ENCODE results near the gene LMX1A. TPM values are rescaled to one million over a fixed set of nuclear protein-coding genes. Genes with fewer than 3 reads are reported as not detected.

The LMX1A gene
- total and polyA plus RNA-seq, 2 donors from 2014 or later, result not detected

DNA sequence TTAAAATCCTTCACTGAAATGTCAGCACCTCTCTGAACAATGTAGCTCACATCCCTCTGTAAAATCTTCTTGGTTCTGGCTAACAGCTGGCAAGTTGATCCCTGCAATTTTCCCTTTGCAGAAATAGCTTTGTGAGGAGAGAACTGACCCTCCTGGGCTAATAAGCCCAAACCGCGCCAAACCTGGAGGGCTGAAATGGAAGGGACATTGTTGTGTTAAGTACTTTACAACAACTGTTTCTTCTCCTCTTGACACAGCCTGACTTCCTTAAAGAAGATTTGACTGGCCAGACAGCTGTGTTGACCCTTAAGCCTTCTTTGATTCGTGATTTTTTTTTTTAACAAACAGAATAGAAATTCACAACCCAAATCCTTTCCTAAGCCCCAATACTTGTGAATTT, 5.7 kb downstream of the LMX1A start:
- Histone ChIP-seq H3K9me3 (ENCODE audit: control insufficient read depth in 2 of 3, insufficient read depth in 1 of 3, low read length in 3 of 3) (no peaks in the 10 kb centered on the region), H3K9ac (ENCODE audit: low read length in 3 of 3) (no peak overlapping the region), H3K4me3 (ENCODE audit: low read length in 3 of 3) (no peak overlapping the region), H3K27ac (ENCODE audit: low read depth in 2 of 2, low read length in 2 of 2) (no peak overlapping the region), H3K27me3 (ENCODE audit: control insufficient read depth, insufficient read depth, low read length) (peaks cover 82% of the 10 kb centered on the region), H3K4me1 (ENCODE audit: control insufficient read depth in 2 of 3, insufficient read depth in 2 of 3, low read depth in 1 of 3, low read length in 3 of 3) (peaks cover 0 to 8% (median 0%) of the 10 kb centered on the region in 3 donors), H3K36me3 (ENCODE audit: control insufficient read depth in 2 of 3, insufficient read depth in 3 of 3, low read length in 3 of 3) (no peaks in the 10 kb centered on the region)
- DNase-seq, result peak in 2 of 5 donors; percentile 9 to 22
- TF ChIP-seq, protein P1, sequence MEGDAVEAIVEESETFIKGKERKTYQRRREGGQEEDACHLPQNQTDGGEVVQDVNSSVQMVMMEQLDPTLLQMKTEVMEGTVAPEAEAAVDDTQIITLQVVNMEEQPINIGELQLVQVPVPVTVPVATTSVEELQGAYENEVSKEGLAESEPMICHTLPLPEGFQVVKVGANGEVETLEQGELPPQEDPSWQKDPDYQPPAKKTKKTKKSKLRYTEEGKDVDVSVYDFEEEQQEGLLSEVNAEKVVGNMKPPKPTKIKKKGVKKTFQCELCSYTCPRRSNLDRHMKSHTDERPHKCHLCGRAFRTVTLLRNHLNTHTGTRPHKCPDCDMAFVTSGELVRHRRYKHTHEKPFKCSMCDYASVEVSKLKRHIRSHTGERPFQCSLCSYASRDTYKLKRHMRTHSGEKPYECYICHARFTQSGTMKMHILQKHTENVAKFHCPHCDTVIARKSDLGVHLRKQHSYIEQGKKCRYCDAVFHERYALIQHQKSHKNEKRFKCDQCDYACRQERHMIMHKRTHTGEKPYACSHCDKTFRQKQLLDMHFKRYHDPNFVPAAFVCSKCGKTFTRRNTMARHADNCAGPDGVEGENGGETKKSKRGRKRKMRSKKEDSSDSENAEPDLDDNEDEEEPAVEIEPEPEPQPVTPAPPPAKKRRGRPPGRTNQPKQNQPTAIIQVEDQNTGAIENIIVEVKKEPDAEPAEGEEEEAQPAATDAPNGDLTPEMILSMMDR (IDR thresholded peaks at IDR 0.05; ENCODE audit: borderline replicate concordance, extremely low read depth, insufficient read depth), result no peak
- FAIRE-seq, result no peak
- intact Hi-C loops (cut with DNase I), result no loop called here

DNA sequence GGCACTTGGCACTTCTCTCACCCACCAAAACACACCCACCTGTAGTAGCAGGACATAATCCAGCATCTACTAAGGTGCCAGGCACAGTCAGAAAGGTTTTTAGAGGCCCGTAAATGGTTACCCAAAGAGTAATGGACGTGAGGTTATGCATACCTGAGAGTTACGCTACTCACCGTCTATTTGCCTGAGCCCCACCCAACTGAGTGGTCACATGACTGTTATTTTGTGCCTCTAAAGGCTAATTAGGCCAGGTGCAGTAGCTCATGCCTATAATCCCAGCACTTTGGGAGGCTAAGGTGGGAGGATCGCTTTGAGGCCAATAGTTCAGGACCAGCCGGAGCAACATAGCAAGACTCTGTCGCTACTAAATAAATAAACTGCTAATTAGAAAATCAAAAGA, 11.0 kb downstream of the LMX1A start:
- TF ChIP-seq, protein P1 (IDR thresholded peaks at IDR 0.05; ENCODE audit: borderline replicate concordance, extremely low read depth, insufficient read depth), result no peak
- Histone ChIP-seq H3K9me3 (ENCODE audit: control insufficient read depth in 2 of 3, insufficient read depth in 1 of 3, low read length in 3 of 3) (no peaks in the 10 kb centered on the region), H3K27me3 (ENCODE audit: control insufficient read depth, insufficient read depth, low read length) (peaks cover 47% of the 10 kb centered on the region), H3K36me3 (ENCODE audit: control insufficient read depth in 2 of 3, insufficient read depth in 3 of 3, low read length in 3 of 3) (no peaks in the 10 kb centered on the region), H3K27ac (ENCODE audit: low read depth in 2 of 2, low read length in 2 of 2) (no peak overlapping the region), H3K4me3 (ENCODE audit: low read length in 3 of 3) (no peak overlapping the region), H3K9ac (ENCODE audit: low read length in 3 of 3) (no peak overlapping the region), H3K4me1 (ENCODE audit: control insufficient read depth in 2 of 3, insufficient read depth in 2 of 3, low read depth in 1 of 3, low read length in 3 of 3) (no peaks in the 10 kb centered on the region)
- FAIRE-seq (no peak), DNase-seq (no peak)
- intact Hi-C loops (cut with DNase I), result no loop called here

DNA sequence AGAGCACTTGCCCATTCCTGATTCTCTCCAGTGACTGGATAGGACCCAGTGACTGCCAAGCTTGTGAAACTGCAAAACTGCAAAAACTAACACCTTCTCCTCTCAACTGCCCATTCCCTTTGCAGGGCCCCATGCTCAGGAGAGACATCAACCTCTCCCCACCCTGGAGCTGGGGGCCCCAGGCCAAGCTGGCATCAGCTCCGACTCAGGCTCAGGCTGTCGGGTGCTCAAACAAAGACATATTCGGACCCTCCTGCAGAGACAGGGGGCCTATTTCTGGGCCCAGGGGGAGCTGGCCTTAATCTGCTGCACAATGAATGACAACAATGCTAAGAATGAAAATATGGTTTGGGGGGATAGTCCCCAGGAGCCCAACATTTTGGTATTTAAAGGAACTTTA, 11.8 kb downstream of the LMX1A start:
- no peaks in the 10 kb centered on the region for H3K9me3 ChIP-seq (ENCODE audit: control insufficient read depth in 2 of 3, insufficient read depth in 1 of 3, low read length in 3 of 3)
- DNase-seq (no peak), FAIRE-seq (no peak)
- H3K36me3 ChIP-seq (ENCODE audit: control insufficient read depth in 2 of 3, insufficient read depth in 3 of 3, low read length in 3 of 3), result no peaks in the 10 kb centered on the region
- no peaks in the 10 kb centered on the region for H3K4me1 ChIP-seq (ENCODE audit: control insufficient read depth in 2 of 3, insufficient read depth in 2 of 3, low read depth in 1 of 3, low read length in 3 of 3)
- no peak overlapping the region for H3K4me3 ChIP-seq (ENCODE audit: low read length in 3 of 3)
- intact Hi-C loops (cut with DNase I), result no loop called here
- TF ChIP-seq, protein P1 (IDR thresholded peaks at IDR 0.05; ENCODE audit: borderline replicate concordance, extremely low read depth, insufficient read depth), result no peak
- H3K27me3 ChIP-seq (ENCODE audit: control insufficient read depth, insufficient read depth, low read length), result peaks cover 39% of the 10 kb centered on the region
- H3K9ac ChIP-seq (ENCODE audit: low read length in 3 of 3), result no peak overlapping the region
- no peak overlapping the region for H3K27ac ChIP-seq (ENCODE audit: low read depth in 2 of 2, low read length in 2 of 2)

DNA sequence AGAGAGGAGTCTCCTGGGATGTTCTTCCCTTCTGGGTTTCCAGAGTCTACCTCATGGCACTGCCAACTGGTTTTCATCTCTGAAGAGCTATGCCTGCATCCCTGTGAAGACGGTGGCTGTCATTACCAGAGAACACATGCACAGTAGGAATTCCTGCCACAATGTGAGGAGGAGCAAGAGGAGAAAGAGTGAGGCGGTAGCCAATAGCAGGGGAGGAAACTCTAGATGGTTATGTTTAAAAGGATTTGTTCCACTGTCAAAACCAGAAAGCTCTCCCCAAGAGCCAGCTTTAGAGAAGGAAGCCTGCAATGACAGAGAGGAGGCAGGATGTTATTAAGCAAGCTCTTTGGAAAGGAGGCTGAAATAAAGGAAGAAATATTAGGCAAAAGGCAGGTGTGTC, 12.3 kb downstream of the LMX1A start:
- Histone ChIP-seq H3K27me3 (ENCODE audit: control insufficient read depth, insufficient read depth, low read length) (peaks cover 34% of the 10 kb centered on the region), H3K36me3 (ENCODE audit: control insufficient read depth in 2 of 3, insufficient read depth in 3 of 3, low read length in 3 of 3) (no peaks in the 10 kb centered on the region), H3K27ac (ENCODE audit: low read depth in 2 of 2, low read length in 2 of 2) (no peak overlapping the region), H3K4me1 (ENCODE audit: control insufficient read depth in 2 of 3, insufficient read depth in 2 of 3, low read depth in 1 of 3, low read length in 3 of 3) (no peaks in the 10 kb centered on the region), H3K9me3 (ENCODE audit: control insufficient read depth in 2 of 3, insufficient read depth in 1 of 3, low read length in 3 of 3) (no peaks in the 10 kb centered on the region), H3K4me3 (ENCODE audit: low read length in 3 of 3) (no peak overlapping the region), H3K9ac (ENCODE audit: low read length in 3 of 3) (no peak overlapping the region)
- TF ChIP-seq, protein P1 (IDR thresholded peaks at IDR 0.05; ENCODE audit: borderline replicate concordance, extremely low read depth, insufficient read depth), result no peak
- intact Hi-C loops (cut with DNase I), result no loop called here
- FAIRE-seq (no peak), DNase-seq (no peak)

Data from kidney (tissue), 14 donors.